Mesothelial cell of epicardium (in vitro differentiated cells): ENCODE results near the gene ADAMTS5. TPM values are rescaled to one million over a fixed set of nuclear protein-coding genes. Genes with fewer than 3 reads are reported as not detected.

ENCODE experiments used
- DNase-seq, 2 experiments: peaks; one replicate each; pipeline ENCODE4 v3.0.0; 2021; ENCODE audit warnings: low spot score in 2 of 2; ENCODE audit not compliant: unreplicated experiment in 2 of 2
- H3K27ac Mint-ChIP-seq: 2 replicates; pipeline ENCODE4 v1.8.0; 2021; ENCODE audit warnings: mixed read lengths
- H3K27me3 Mint-ChIP-seq: 2 replicates; pipeline ENCODE4 v1.8.0; 2021; ENCODE audit warnings: low read depth, mixed read lengths
- H3K36me3 Mint-ChIP-seq: 2 replicates; pipeline ENCODE4 v1.8.0; 2021; ENCODE audit warnings: mixed read lengths
- H3K4me1 Mint-ChIP-seq: 2 replicates; pipeline ENCODE4 v1.8.0; 2021; ENCODE audit warnings: mixed read lengths
- H3K4me3 Mint-ChIP-seq: 2 replicates; pipeline ENCODE4 v1.8.0; 2021; ENCODE audit warnings: mild to moderate bottlenecking, moderate library complexity, mixed read lengths
- H3K9me3 Mint-ChIP-seq: 2 replicates; pipeline ENCODE4 v1.8.0; 2021; ENCODE audit warnings: mixed read lengths
- total RNA-seq: library from RNA; stranded (reverse); gene quantifications from 3 replicates; pipeline ENCODE4 v1.2.1, GENCODE V29; 2021
- TF ChIP-seq, protein P1 (sequence below): fragments of 200-600 bp; sonication (generic); IDR thresholded peaks from one replicate; pipeline ENCODE4 v1.5.0; 2021; ENCODE audit warnings: antibody characterized with exemption; ENCODE audit not compliant: unreplicated experiment

ADAMTS5 gene
- total RNA-seq, 1 donor from 2014 or later, result 4.4 TPM

DNA sequence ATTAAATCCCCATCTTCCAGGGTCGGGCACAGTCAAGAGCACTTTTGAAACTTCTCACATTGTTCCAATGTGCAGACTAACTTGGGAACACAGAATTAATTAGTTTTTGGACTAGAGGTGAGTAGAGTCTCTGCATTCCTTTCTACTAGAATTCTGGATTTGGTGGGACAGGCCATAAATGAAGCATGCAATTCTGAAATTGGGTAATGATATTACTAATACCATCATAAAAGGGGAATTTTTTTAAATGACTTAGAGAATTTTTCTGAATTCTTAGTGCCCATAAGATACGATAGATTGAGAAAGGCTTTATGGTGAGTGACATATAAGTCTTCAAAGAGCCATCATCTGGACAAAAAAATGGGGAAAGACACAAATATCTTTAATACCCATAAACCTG is 41.8 kb downstream of the ADAMTS5 start:
- Mint-ChIP-seq H3K36me3 (peaks cover 18% of the 10 kb centered on the region), H3K27ac (no peak overlapping the region), H3K4me1 (no peaks in the 10 kb centered on the region), H3K4me3 (no peak overlapping the region), H3K27me3 (no peaks in the 10 kb centered on the region), H3K9me3 (no peaks in the 10 kb centered on the region)
- DNase-seq, result no peak
- TF ChIP-seq, protein P1, sequence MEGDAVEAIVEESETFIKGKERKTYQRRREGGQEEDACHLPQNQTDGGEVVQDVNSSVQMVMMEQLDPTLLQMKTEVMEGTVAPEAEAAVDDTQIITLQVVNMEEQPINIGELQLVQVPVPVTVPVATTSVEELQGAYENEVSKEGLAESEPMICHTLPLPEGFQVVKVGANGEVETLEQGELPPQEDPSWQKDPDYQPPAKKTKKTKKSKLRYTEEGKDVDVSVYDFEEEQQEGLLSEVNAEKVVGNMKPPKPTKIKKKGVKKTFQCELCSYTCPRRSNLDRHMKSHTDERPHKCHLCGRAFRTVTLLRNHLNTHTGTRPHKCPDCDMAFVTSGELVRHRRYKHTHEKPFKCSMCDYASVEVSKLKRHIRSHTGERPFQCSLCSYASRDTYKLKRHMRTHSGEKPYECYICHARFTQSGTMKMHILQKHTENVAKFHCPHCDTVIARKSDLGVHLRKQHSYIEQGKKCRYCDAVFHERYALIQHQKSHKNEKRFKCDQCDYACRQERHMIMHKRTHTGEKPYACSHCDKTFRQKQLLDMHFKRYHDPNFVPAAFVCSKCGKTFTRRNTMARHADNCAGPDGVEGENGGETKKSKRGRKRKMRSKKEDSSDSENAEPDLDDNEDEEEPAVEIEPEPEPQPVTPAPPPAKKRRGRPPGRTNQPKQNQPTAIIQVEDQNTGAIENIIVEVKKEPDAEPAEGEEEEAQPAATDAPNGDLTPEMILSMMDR, result no peak

- no peaks in the 10 kb centered on the region for H3K27me3 Mint-ChIP-seq
- DNase-seq, result no peak
- peaks cover 18% of the 10 kb centered on the region for H3K36me3 Mint-ChIP-seq
- no peaks in the 10 kb centered on the region for H3K9me3 Mint-ChIP-seq
- H3K4me3 Mint-ChIP-seq, result no peak overlapping the region
- TF ChIP-seq, protein P1, result no peak
- no peak overlapping the region for H3K27ac Mint-ChIP-seq
- H3K4me1 Mint-ChIP-seq, result no peaks in the 10 kb centered on the region
Observed at GRCh38 chr21:26923986-26924385, 42.9 kb downstream of the ADAMTS5 start.

DNA sequence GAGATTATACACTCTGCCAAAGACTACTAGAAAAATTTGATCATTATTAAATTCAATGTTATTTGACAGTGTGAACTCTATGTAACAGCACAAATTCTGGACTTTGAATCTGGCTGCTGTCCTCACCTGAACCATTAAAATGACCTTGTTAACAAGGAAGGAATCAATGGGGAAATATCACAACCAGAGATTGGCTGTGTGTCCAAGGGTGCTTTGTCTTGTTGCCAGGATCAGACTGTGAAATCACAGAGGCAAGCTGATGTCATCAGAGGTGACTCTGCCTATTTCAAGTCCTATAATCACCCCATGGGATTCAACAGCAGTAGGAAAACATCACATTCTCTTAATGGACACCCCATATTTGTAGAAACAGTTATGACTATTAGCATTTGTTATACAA is 46.8 kb downstream of the ADAMTS5 start:
- TF ChIP-seq, protein P1, result no peak
- no peaks in the 10 kb centered on the region for H3K27me3 Mint-ChIP-seq
- peaks cover 9% of the 10 kb centered on the region for H3K36me3 Mint-ChIP-seq
- H3K4me1 Mint-ChIP-seq, result peaks cover 10% of the 10 kb centered on the region
- H3K27ac Mint-ChIP-seq, result no peak overlapping the region
- no peak overlapping the region for H3K4me3 Mint-ChIP-seq
- H3K9me3 Mint-ChIP-seq, result peaks cover 9% of the 10 kb centered on the region
- no peak for DNase-seq

GRCh38 chr21:26918323-26919079 is 48.4 kb downstream of the ADAMTS5 start:
- H3K27ac Mint-ChIP-seq, result no peak overlapping the region
- peaks cover 8% of the 10 kb centered on the region for H3K36me3 Mint-ChIP-seq
- H3K4me3 Mint-ChIP-seq, result no peak overlapping the region
- H3K9me3 Mint-ChIP-seq, result peaks cover 22% of the 10 kb centered on the region
- H3K27me3 Mint-ChIP-seq, result no peaks in the 10 kb centered on the region
- TF ChIP-seq, protein P1, result no peak
- no peak for DNase-seq
- H3K4me1 Mint-ChIP-seq, result peaks cover 10% of the 10 kb centered on the region

- H3K27me3 Mint-ChIP-seq, result no peaks in the 10 kb centered on the region
- H3K9me3 Mint-ChIP-seq, result peaks cover 25% of the 10 kb centered on the region
- H3K36me3 Mint-ChIP-seq, result peaks cover 10% of the 10 kb centered on the region
- H3K4me1 Mint-ChIP-seq, result peaks cover 12% of the 10 kb centered on the region
- TF ChIP-seq, protein P1, result no peak
- no peak overlapping the region for H3K27ac Mint-ChIP-seq
- H3K4me3 Mint-ChIP-seq, result no peak overlapping the region
- no peak for DNase-seq
Observed at GRCh38 chr21:26916799-26917198, 50.1 kb downstream of the ADAMTS5 start.

DNA sequence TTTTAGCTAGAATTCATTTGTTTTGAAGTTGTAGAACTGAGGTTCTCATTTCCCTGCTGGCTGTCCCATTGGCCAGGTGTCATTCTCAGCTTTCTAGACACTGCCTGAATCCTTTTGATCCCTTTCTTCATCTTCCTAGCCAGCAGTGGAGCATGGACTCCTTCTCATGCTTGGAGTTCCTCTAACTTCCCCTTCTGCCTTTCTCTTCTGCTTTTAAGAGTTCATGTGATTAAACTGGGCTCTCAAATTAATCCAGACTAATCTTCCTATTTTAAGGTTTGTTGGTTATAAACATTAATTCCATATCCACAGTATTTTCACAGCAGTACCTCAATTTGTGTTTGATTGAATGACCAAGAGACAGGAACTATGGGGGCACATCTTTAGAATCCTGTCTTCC is 52.3 kb downstream of the ADAMTS5 start:
- H3K4me3 Mint-ChIP-seq, result no peak overlapping the region
- no peak for DNase-seq
- H3K27me3 Mint-ChIP-seq, result no peaks in the 10 kb centered on the region
- H3K4me1 Mint-ChIP-seq, result peaks cover 16% of the 10 kb centered on the region
- H3K9me3 Mint-ChIP-seq, result peaks cover 28% of the 10 kb centered on the region
- peaks cover 10% of the 10 kb centered on the region for H3K36me3 Mint-ChIP-seq
- TF ChIP-seq, protein P1, result no peak
- H3K27ac Mint-ChIP-seq, result no peak overlapping the region
